NB4 (cell line): ENCODE data around the gene DRAM1.

Experiments used
- DNase-seq: peaks from one replicate; pipeline ENCODE4 v3.0.0; 2010; ENCODE audit warnings: low read depth
- H3K4me3 ChIP-seq: one replicate; pipeline ENCODE4 v1.5.1; 2011; ENCODE audit warnings: mild to moderate bottlenecking, low read depth, low read length, moderate library complexity
- CTCF ChIP-seq: IDR thresholded peaks from one replicate; pipeline ENCODE4 v1.5.1; 2012; ENCODE audit warnings: low read depth, low read length
- MAX ChIP-seq: IDR thresholded peaks from 2 replicates; pipeline ENCODE4 v1.6.1; 2011; ENCODE audit warnings: low read depth, low read length
- MYC ChIP-seq: IDR thresholded peaks from 2 replicates; pipeline ENCODE4 v1.6.1; 2011; ENCODE audit warnings: low read depth, low read length
- POLR2A ChIP-seq: IDR thresholded peaks from 2 replicates; pipeline ENCODE4 v1.6.1; 2011; ENCODE audit warnings: mild to moderate bottlenecking; ENCODE audit not compliant: insufficient read length; ENCODE audit errors: extremely low read depth

The DRAM1 gene

DNA sequence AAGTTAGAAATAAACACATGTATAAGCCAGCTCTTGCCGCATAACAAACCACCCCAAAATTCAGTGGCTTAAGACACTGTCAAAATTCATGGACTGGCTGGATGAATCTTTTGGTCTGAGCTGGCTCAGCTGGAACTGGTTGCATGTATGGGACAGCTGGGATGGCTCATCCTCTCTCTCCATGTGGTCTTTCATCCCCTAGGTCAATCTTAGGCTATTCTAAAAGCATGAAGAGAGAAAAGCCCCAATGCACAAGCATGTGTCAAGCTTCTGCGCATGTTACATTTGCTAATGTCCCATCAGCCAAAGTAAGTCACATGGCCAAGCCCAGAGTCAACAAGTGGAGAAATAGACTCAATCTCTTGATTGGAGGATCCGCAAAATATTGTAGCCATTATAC is 71.0 kb downstream of the DRAM1 start:
- H3K4me3 ChIP-seq: no peak overlapping the region
- TF ChIP-seq MYC: no peak
- TF ChIP-seq MAX: no peak
- TF ChIP-seq POLR2A: no peak
- TF ChIP-seq CTCF: no peak

GRCh38 chr12:101951002-101951670 is 73.8 kb downstream of the DRAM1 start:
- no peak overlapping the region for H3K4me3 ChIP-seq
- DNase-seq: no peak
- TF ChIP-seq MYC (no peak), CTCF (no peak), MAX (no peak), POLR2A (no peak)

More for the DNA sequence above, 71.0 kb downstream of the DRAM1 start:
- no peak for DNase-seq

- no peak overlapping the region for H3K4me3 ChIP-seq
- TF ChIP-seq MYC: no peak
- no peak for TF ChIP-seq MAX
- DNase-seq: no peak
These were observed 76.7 kb downstream of the DRAM1 start for GRCh38 chr12:101954113-101954512.

DNA sequence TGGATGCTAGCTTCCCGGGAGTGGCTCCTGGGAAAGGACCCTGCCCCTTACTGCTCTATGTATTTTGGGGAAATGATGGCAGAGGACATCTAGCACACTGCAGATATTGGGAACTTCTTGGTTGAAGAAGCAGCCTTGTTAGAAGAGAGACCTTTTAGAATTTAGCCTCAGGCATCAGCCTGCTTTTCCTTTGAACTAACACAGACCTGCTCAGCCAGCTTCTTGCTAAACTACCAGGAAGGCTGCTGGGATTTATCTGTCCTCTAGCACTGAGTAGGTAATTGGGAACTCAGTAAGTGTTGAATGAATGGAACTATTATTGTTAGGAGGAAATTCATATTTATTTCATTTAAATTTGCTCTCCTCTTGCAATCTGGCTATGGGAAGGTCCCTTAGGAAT is 77.3 kb downstream of the DRAM1 start:
- TF ChIP-seq MAX (no peak), CTCF (no peak), POLR2A (no peak)
- no peak overlapping the region for H3K4me3 ChIP-seq
- no peak for DNase-seq

DNA sequence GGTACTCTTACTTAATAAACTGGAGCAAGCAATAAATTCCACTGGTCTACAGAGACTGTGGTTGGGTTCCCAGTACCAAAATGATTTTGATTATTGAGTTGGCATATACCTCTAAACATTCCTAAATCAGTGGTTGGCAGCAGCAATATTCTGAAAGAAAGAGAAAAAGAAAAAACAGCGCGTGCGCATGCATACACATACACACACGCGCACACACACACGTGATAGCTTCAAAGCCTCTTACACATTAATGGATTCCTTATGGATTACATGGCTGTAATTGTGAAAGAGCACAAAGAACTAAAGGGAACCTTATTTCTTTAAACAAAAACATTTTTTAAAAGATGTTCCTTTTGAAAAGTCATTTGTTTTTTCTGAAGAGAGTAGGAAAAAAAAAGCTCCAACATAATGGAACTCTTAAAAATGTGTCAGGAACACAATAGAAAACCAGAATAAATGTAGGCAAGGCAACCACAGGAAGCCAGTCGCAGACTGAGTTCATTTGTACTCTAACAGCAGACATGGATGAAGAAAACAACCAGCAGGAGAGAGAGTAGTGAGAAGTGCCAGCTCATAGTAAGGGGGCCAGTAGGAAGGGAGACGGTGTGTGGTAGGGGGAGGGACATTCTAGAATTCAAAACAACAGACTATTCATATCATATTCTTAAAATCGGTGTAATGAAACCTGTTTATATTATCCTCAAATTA is 80.0 kb downstream of the DRAM1 start:
- DNase-seq: no peak
- H3K4me3 ChIP-seq: no peak overlapping the region
- TF ChIP-seq MYC: no peak
- TF ChIP-seq MAX: no peak
- no peak for TF ChIP-seq CTCF
- TF ChIP-seq POLR2A: no peak

DNA sequence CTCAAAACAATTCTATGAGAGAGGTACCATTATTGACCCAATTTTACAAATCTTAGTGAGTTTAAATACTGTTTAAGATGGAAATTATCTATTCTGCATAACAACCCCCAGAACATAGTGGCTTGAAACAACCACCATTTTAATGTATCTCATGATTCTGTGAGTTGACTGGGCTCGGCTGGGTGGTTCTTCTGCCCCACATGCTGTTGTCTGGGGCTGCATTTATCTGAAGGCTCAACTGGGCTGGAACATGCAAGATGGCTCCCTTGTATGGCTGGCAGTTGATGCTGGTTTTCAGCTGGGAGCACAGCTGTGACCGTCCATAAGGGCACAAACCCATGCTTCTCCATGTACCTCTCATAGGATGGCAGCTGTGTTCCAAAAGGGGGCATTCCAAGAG is 82.2 kb downstream of the DRAM1 start:
- no peak overlapping the region for H3K4me3 ChIP-seq
- no peak for TF ChIP-seq CTCF
- TF ChIP-seq MAX: no peak
- no peak for TF ChIP-seq POLR2A
- TF ChIP-seq MYC: no peak
- no peak for DNase-seq
